Measurements from ENCODE around the gene SMPD3.

The SMPD3 gene

GRCh38 chr16:68367440-68367839 is 80.9 kb downstream of the SMPD3 start:
- no peak for DNase-seq

DNA sequence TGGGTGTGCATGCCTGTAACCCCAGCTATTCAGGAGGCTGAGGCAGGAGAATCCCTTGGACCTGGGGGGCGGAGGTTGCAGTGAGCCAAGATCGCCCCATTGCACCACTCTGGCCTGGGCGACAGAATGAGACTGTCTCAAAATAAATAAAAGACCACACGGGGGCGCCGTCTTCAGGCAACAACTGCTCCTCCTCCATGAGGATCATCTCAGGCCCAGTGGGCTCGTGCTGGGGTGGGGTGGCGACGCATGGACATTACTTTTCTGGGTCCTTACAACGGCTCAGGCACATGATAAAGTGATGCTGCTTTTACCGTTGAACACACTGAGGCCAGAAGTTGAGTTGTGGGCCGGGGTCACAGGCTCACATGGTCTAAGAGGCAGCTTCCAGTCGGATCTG is 81.3 kb downstream of the SMPD3 start:
- no peak for DNase-seq

GRCh38 chr16:68366062-68366461 is 82.2 kb downstream of the SMPD3 start:
- DNase-seq, result no peak

GRCh38 chr16:68365167-68365817 is 83.0 kb downstream of the SMPD3 start:
- DNase-seq, result no peak

DNA sequence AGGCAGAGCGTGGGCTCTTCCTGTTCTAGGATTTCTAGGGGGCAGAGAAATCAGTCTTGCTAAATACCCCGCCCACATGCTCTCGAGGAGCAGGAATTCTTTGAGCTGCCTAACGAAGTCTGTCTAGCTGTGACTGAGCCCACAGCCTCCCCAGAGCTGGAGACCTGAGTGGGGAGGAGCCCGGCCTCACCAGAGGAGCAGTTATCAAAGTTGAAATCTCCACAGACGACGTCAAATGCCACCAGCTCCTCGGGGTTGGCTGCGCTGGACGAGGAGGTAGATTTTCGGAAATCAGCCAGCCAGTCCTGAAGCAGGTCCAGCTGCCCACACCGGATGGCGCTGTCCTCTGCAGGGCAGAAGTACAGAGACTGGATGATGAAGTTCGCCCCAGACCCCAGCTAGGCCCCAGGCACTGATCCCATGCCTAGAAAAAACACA is 83.7 kb downstream of the SMPD3 start:
- no peak for DNase-seq

GRCh38 chr16:68363658-68364521 is 84.4 kb downstream of the SMPD3 start:
- no peak for DNase-seq

- no peak for DNase-seq
These were observed 85.2 kb downstream of the SMPD3 start for GRCh38 chr16:68362947-68363657.

DNA sequence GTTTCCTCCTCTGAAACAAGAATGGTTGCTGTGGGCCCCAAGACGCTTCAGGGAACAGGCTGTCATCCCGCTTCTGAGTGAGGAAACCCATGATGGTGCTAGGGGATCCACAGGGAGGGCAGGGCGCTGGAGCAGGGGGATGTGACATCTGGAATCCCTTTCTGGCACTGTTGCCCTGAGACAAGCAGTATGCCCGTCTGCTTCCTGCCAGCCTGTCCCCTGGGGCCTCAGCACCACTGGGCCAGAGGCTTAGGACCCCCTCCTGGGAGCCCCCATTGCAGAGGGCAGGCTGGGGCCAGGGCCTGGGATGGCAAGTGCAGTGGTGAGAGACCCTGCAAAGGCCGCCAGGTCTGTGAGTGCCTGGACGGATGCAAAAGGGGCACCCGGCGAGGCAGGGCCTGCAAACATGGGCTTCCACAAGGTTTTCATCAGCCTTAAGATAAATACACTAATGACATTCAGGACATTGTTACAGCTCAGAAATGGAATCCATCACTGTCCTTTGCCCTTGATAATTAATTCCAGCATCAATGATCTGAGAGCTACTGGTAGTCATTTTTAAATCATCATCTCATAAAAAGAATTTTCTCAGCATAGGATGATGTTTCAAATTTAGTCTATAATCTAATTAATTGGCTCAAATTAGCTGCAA is 85.9 kb downstream of the SMPD3 start:
- DNase-seq, result no peak

- DNase-seq, result no peak
These were observed 86.8 kb downstream of the SMPD3 start for GRCh38 chr16:68361485-68361884.

DNA sequence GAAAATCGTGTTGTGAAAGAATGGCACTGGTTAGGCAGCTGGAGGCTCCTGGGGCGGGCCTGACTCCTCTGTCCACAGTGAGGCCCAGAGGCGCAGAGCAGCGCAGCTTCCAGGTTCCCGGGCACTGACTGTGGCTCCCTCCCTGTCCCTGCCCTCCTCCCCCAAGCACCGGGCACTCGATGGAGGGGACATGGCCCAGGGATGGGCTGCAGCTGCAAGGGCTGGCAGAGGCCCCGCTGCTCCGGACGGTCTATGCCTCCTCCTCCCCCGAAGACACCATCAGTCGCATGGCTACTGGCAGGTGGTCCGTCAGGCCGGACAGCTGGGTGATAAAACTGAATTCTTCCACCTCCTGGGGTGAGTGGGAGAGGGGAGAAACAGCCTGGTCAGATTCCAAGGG is 87.4 kb downstream of the SMPD3 start:
- no peak for DNase-seq

DNA sequence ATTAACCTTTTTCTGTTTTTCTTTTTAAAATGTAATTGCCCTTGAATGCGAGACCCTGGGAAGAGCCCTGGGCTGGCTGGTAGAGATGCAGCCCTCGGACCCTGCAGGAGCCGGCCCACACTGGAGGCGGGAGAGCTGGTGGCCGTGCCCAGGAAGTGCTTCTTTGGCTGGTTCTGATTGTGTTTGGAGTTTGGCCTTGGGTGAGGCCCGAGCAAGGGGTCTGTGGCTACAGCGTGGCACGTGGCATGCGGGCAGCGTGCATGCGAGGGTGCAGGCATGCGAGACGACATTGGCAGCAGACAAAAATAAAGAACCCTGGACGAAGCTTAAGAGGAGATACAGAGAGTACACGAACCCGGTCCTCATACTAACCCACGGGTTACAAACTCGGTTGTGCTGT is 87.8 kb downstream of the SMPD3 start:
- no peak for DNase-seq

DNA sequence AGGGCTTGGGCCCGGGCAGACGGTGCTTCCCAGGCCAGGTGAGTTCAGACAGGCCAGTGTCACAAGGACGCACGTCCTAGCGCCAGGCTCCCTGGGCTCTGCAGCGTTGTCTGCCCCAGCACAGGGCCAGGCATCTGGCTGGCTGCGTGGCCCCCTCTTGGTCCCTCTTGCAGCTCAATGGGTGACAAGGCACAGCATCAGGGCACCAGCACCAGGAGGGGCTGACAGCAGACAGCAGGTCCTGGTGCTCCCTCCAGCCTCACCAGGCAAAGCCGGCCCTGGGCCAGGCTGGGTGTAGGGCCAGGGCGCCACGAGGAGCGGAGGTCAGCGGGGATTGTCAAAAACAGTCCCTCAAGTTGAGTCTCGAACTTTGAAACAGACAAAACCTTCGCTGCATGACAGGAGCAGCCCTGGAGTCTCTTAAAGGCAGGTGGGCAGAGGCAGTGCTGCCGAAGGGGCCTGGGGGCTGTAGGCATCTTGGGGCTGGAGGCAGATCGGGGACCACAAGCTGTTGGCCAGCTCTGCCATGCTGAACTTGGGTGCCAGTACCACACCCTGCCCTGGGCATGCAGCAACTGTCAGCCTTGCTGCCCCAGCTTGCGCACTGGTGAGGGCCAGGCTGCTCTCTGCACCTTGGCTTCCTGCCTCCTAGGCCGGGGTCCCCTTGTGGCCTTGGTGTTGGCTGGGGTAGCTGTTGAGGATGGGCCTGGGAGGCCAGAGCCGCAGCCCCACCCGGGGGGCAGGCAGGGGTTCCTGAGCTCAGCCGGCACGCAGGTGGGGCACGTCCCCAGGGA is 88.7 kb downstream of the SMPD3 start:
- DNase-seq, result no peak

GRCh38 chr16:68358951-68359350 is 89.4 kb downstream of the SMPD3 start:
- no peak for DNase-seq

GRCh38 chr16:68357923-68358322 is 90.4 kb downstream of the SMPD3 start:
- DNase-seq, result no peak

- DNase-seq, result no peak
These were observed 90.8 kb downstream of the SMPD3 start for GRCh38 chr16:68357521-68357922.

- no peak for DNase-seq
These were observed 91.4 kb downstream of the SMPD3 start for GRCh38 chr16:68356919-68357286.

- DNase-seq, result peak; percentile 85
These were observed 91.9 kb downstream of the SMPD3 start for GRCh38 chr16:68356249-68356918.

GRCh38 chr16:68355447-68356248 is 92.7 kb downstream of the SMPD3 start:
- DNase-seq, result no peak

- no peak for DNase-seq
These were observed 93.5 kb downstream of the SMPD3 start for GRCh38 chr16:68354816-68355215.

DNA sequence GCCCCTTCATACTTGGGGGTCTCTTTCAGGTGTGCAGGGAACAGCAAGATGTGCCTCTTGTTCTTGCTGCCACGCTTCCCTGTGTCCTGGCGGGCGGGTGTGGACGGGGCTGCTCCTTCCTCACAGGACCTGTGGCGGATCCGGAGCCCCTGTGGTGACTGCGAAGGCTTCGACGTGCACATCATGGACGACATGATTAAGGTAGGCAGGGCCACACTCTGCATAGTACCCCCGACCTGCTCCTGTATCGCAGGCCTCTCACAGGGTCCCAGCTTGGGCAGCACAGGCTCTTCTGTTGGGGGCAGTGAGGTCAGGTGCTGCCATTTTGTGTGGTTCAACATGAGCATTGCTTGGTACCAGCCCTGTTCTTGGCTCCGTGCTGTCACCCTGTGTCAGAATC is 94.9 kb downstream of the SMPD3 start:
- DNase-seq, result no peak

DNA sequence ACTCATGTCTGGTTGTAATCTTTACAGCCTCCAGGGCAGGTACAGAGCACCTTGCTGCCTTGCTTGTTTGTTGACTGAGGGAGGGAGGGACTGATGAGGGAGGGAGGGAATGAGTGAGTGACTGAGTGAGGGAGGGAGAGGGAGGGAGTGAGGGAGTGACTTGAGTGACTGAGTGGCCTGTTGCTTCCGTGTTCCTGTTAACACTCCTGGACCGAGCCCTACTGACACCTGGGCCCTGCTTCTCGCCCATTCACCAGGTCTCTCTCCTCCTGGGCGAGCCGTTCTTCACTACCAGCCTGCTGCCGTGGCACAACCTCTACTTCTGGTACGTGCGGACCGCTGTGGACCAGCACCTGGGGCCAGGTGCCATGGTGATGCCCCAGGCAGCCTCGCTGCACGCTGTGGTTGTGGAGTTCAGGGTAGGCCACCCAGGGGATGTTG is 96.3 kb downstream of the SMPD3 start:
- no peak for DNase-seq

Measured in activated CD8-positive, alpha-beta memory T cell treated with anti-CD3 and anti-CD28 coated beads for 24 hours (primary cell).